HepG2 (cell line): ENCODE results near the gene BRPF1. TPM values are rescaled to one million over a fixed set of nuclear protein-coding genes. Genes with fewer than 3 reads are reported as not detected.

ENCODE experiments used
- ARNTL ChIP-seq: sonication (generic); formaldehyde crosslinking; IDR thresholded peaks from 2 replicates; pipeline ENCODE4 v1.4.0; 2020; ENCODE audit warnings: mild to moderate bottlenecking, missing genetic modification reagents
- ATF3 ChIP-seq: sonication (generic); formaldehyde crosslinking; IDR thresholded peaks from 2 replicates; pipeline ENCODE4 v1.4.0; 2020; ENCODE audit warnings: missing genetic modification reagents
- ATF7-NPFF ChIP-seq: sonication (generic); formaldehyde crosslinking; IDR thresholded peaks from 2 replicates; pipeline ENCODE4 v1.8.1; 2023; ENCODE audit warnings: mild to moderate bottlenecking, low read depth, missing genetic modification reagents, moderate library complexity
- ATM ChIP-seq: fragments of 450-650 bp; IDR thresholded peaks from 2 replicates; pipeline ENCODE4 v1.7.1; 2017; ENCODE audit warnings: mild to moderate bottlenecking, borderline replicate concordance
- GATAD2A ChIP-seq: IDR thresholded peaks from 2 replicates; pipeline ENCODE4 v1.6.1; 2016
- HMG20A ChIP-seq: IDR thresholded peaks from 2 replicates; pipeline ENCODE4 v1.6.1; 2016; ENCODE audit warnings: borderline replicate concordance
- MEIS2 ChIP-seq: sonication (generic); formaldehyde crosslinking; IDR thresholded peaks from 2 replicates; pipeline ENCODE4 v1.9.0; 2021; ENCODE audit warnings: mild to moderate bottlenecking, missing genetic modification reagents
- POLR2G ChIP-seq: fragments of 200-400 bp; formaldehyde crosslinking; IDR thresholded peaks from 2 replicates; pipeline ENCODE4 v1.6.1; 2018; ENCODE audit warnings: mild to moderate bottlenecking, low read depth, low read length, moderate library complexity
- SIX4 ChIP-seq: sonication (generic); formaldehyde crosslinking; IDR thresholded peaks from 2 replicates; pipeline ENCODE4 v1.4.0; 2020; ENCODE audit warnings: missing genetic modification reagents
- TBP ChIP-seq: sonication (generic); formaldehyde crosslinking; IDR thresholded peaks from 2 replicates; pipeline ENCODE4 v1.5.0; 2020; ENCODE audit warnings: missing genetic modification reagents
- TRIM24 ChIP-seq: sonication (generic); formaldehyde crosslinking; IDR thresholded peaks from 2 replicates; pipeline ENCODE4 v1.8.0; 2022; ENCODE audit warnings: mild to moderate bottlenecking, missing genetic modification reagents
- ZEB1 ChIP-seq: IDR thresholded peaks from 2 replicates; pipeline ENCODE4 v1.6.1; 2012; ENCODE audit warnings: mild to moderate bottlenecking, low read depth, inconsistent platforms; ENCODE audit not compliant: insufficient replicate concordance
- ZFP41 ChIP-seq: sonication (generic); formaldehyde crosslinking; IDR thresholded peaks from 2 replicates; pipeline ENCODE4 v1.4.0; 2020; ENCODE audit warnings: mild to moderate bottlenecking, missing genetic modification reagents, borderline replicate concordance
- ZFP91 ChIP-seq: sonication (generic); formaldehyde crosslinking; IDR thresholded peaks from 2 replicates; pipeline ENCODE4 v1.9.0; 2022; ENCODE audit warnings: missing genetic modification reagents, mild to moderate bottlenecking, borderline replicate concordance
- ZNF275 ChIP-seq: sonication (generic); formaldehyde crosslinking; IDR thresholded peaks from 2 replicates; pipeline ENCODE4 v1.8.0; 2022; ENCODE audit warnings: missing genetic modification reagents, mild to moderate bottlenecking, inconsistent platforms, borderline replicate concordance
- ZNF503 ChIP-seq: sonication (generic); formaldehyde crosslinking; IDR thresholded peaks from 2 replicates; pipeline ENCODE4 v1.4.0; 2020; ENCODE audit warnings: missing genetic modification reagents
- ZNF512B ChIP-seq: sonication (generic); formaldehyde crosslinking; IDR thresholded peaks from 2 replicates; pipeline ENCODE4 v1.5.1; 2020; ENCODE audit warnings: missing genetic modification reagents, mild to moderate bottlenecking, borderline replicate concordance
- ZNF704 ChIP-seq: sonication (generic); formaldehyde crosslinking; IDR thresholded peaks from 2 replicates; pipeline ENCODE4 v1.8.1; 2023; ENCODE audit warnings: mild to moderate bottlenecking, inconsistent platforms, moderate library complexity, missing genetic modification reagents, borderline replicate concordance
- polyA plus RNA-seq, 8 experiments: library from polyadenylated mRNA; depleted of rRNA in 3 of 8; stranded (reverse) in 7 of 8; unstranded in 1 of 8; fragments of >200 nt; fragmentation: Illumina TruSeq in 4 of 8; extraction: Trizol in 4 of 8; gene quantifications; 2 replicates each; pipeline versions ENCODE4 v1.2.1 to v1.2.3, GENCODE V29; 2011 to 2016; ENCODE audit warnings: low read depth in 4 of 8, missing spikeins in 1 of 8, mixed read lengths in 1 of 8; ENCODE audit not compliant: insufficient read depth in 1 of 8
- total RNA-seq, 5 experiments: library from RNA; depleted of rRNA; stranded (reverse); fragments of >200 nt; fragmentation: Illumina TruSeq; extraction: Trizol; gene quantifications; 2 replicates each; pipeline ENCODE4 v1.2.3, GENCODE V29; 2016; ENCODE audit warnings: low read depth in 1 of 5

The BRPF1 gene
- total and polyA plus RNA-seq, 2 of the 13 experiments (the other 11 are each of a cell fraction or from before 2014, with no cell fraction given) = 7.3 to 10.0 TPM

- TF ChIP-seq ATF7-NPFF (CRISPR knock-in tag) (no peak; the same call in 1 of the 2 replicates), ATM (no peak), ZNF512B (CRISPR knock-in tag) (no peak), ZFP41 (CRISPR knock-in tag) (peak; percentile 80; the same call in 1 of the 2 replicates), ZNF275 (CRISPR knock-in tag) (0 out of 2 replicates have a peak, but pooled peaks have one; percentile 65), ATF3 (CRISPR knock-in tag) (no peak), ZNF704 (CRISPR knock-in tag) (0 out of 2 replicates have a peak, but pooled peaks have one; percentile 20), HMG20A (CRISPR knock-in tag) (no peak), GATAD2A (CRISPR knock-in tag) (peak; percentile 12; the same call in 1 of the 2 replicates), MEIS2 (0 out of 2 replicates have a peak, but pooled peaks have one; percentile 59), TRIM24 (CRISPR knock-in tag) (no peak), ARNTL (CRISPR knock-in tag) (0 out of 2 replicates have a peak, but pooled peaks have one; percentile 8), ZEB1 (no peak), SIX4 (CRISPR knock-in tag) (no peak), ZFP91 (CRISPR knock-in tag) (0 out of 2 replicates have a peak, but pooled peaks have one; percentile 13), ZNF503 (CRISPR knock-in tag) (no peak), TBP (CRISPR knock-in tag) (no peak), POLR2G (peak; percentile 77)
These were observed 18.4 kb downstream of the BRPF1 start, which contains the start of gene OGG1 (continued) for GRCh38 chr3:9749645-9750555.
